ENCODE measurements around the gene MICAL2. TPM values are rescaled to one million over a fixed set of nuclear protein-coding genes. Genes with fewer than 3 reads are reported as not detected.
A peak's percentile ranks its signal among the peaks of the same experiment; 100 is the strongest.

Gene MICAL2
- total and polyA plus RNA-seq, 2 of the 8 experiments (the other 6 are each of a cell fraction or from before 2014, with no cell fraction given): 1.3 to 4.1 TPM

- H3K9me3 ChIP-seq (ENCODE audit: insufficient read depth in 2 of 2, low read depth in 1 of 2, low read length in 1 of 2): no peaks in the 10 kb centered on the region
These were observed 27.0 kb upstream of the MICAL2 start for GRCh38 chr11:12083380-12083779.

More at GRCh38 chr11:12083380-12083779, 27.0 kb upstream of the MICAL2 start:
- H2BK12ac ChIP-seq (ENCODE audit: low read depth, low read length): no peak overlapping the region
- H3K4me3 ChIP-seq (ENCODE audit: extremely low read depth in 1 of 4, insufficient read depth in 2 of 4, low read depth in 3 of 4, low read length in 4 of 4): no peak overlapping the region
- no peak overlapping the region for H3K18ac ChIP-seq (ENCODE audit: extremely low read depth, low read length)
- no peak overlapping the region for H4K91ac ChIP-seq (replicated peaks; ENCODE audit: insufficient read length, low read length)
- H3K79me1 ChIP-seq (ENCODE audit: low read depth, low read length): no peaks in the 10 kb centered on the region
- H2BK20ac ChIP-seq (ENCODE audit: low read length): no peak overlapping the region
- H3K14ac ChIP-seq (ENCODE audit: insufficient read length): no peak overlapping the region
- no peaks in the 10 kb centered on the region for H3K23me2 ChIP-seq (ENCODE audit: low read depth, low read length)
- H3K56ac ChIP-seq (replicated peaks; ENCODE audit: insufficient read length, low read depth, low read length): no peak overlapping the region
- H4K5ac ChIP-seq (ENCODE audit: insufficient read length, low read depth, low read length): no peak overlapping the region
- no peak overlapping the region for H2BK5ac ChIP-seq (ENCODE audit: low read depth, low read length)
- ChIA-PET CTCF (ENCODE audit: partially characterized antibody) (interaction anchor here (0.7 to 5.6 kb wide), 18 partner anchors 9 to 205 kb away, joined by 3 to 16 read pairs (median 3); no protein-coding TSS in a partner anchor), POLR2A (ENCODE audit: partially characterized antibody) (interaction anchor here (0.7 kb wide), 1 partner anchor 203 kb away, joined by 3 read pairs; no protein-coding TSS in a partner anchor)
- TF ChIP-seq TAF1 (IDR thresholded peaks at IDR 0.05; ENCODE audit: low read depth, low read length): no peak
- peak; percentile 35 to 43 (median 41); a peak in 3 of 4 replicates for TF ChIP-seq CTCF (IDR thresholded peaks at IDR 0.05; ENCODE audit: control extremely low read depth in 1 of 3, insufficient read depth in 1 of 3, low read depth in 1 of 3, low read length in 3 of 3)
- peak; percentile 29 to 49; a peak in 3 of 4 replicates for TF ChIP-seq RAD21 (IDR thresholded peaks at IDR 0.05 in 1 of 2, conservative IDR thresholded peaks at IDR 0.05 in 1 of 2; ENCODE audit: low read depth in 2 of 2, low read length in 2 of 2)
- no peak overlapping the region for H3K23ac ChIP-seq (ENCODE audit: insufficient read length)
- no peak for DNase-seq (ENCODE audit: low read depth in 1 of 2, low spot score in 2 of 2)
- no peak overlapping the region for H4K8ac ChIP-seq (ENCODE audit: extremely low read depth, insufficient read depth, low read length)
- no peaks in the 10 kb centered on the region for H3K27me3 ChIP-seq (replicated peaks in 1 of 4; ENCODE audit: control insufficient read depth in 3 of 4, extremely low read depth in 1 of 4, insufficient read depth in 3 of 4, low read length in 3 of 4)
- FAIRE-seq: no peak
- no peak overlapping the region for H2BK120ac ChIP-seq (replicated peaks; ENCODE audit: low read depth, low read length)
- no peak overlapping the region for H2AFZ ChIP-seq (ENCODE audit: low read length)
- no peaks in the 10 kb centered on the region for H4K20me1 ChIP-seq (replicated peaks in 1 of 2; ENCODE audit: control insufficient read depth in 1 of 2, insufficient read depth in 2 of 2, low read length in 2 of 2)
- H2BK15ac ChIP-seq (ENCODE audit: low read length): no peak overlapping the region
- no peaks in the 10 kb centered on the region for H3K36me3 ChIP-seq (ENCODE audit: control insufficient read depth in 2 of 4, insufficient read depth in 4 of 4, low read length in 3 of 4)
- no peaks in the 10 kb centered on the region; a peak in 2 of 7 replicates for H3K4me1 ChIP-seq (replicated peaks in 1 of 4; ENCODE audit: control insufficient read depth in 3 of 4, insufficient read depth in 4 of 4, low read length in 3 of 4)
- no peak overlapping the region for H3K4me2 ChIP-seq (ENCODE audit: insufficient read depth in 1 of 2, low read depth in 2 of 2, low read length in 2 of 2)
- no peak overlapping the region for H2AK5ac ChIP-seq (ENCODE audit: low read depth, low read length)
- no peak overlapping the region for H3K27ac ChIP-seq (ENCODE audit: low read depth, low read length)
- H3K4ac ChIP-seq (replicated peaks; ENCODE audit: insufficient read length, low read depth, low read length): no peak overlapping the region
- H3K9ac ChIP-seq (replicated peaks in 1 of 4; ENCODE audit: extremely low read depth in 1 of 4, low read depth in 3 of 4, low read length in 3 of 4): no peak overlapping the region
- 92% methylated on average over 1 of the region's 1 CpG; no CpG with 5 or more reads in 1 of the 2 experiments for WGBS, 2 experiments (ENCODE audit: extremely low coverage in 1 of 2, insufficient coverage in 1 of 2, insufficient read length in 1 of 2, insufficient replicate concordance in 2 of 2, low coverage in 1 of 2, low lambda C conversion rate in 2 of 2, missing lambda C conversion rate in 1 of 2)
- H3K79me2 ChIP-seq (ENCODE audit: control insufficient read depth in 1 of 2, insufficient read depth in 2 of 2, low read length in 2 of 2): no peaks in the 10 kb centered on the region

Data from H1 (cell line).